Measurements from ENCODE around the gene ENGASE. TPM values are rescaled to one million over a fixed set of nuclear protein-coding genes. Genes with fewer than 3 reads are reported as not detected.

Gene ENGASE
- total RNA-seq, 1 donor from 2014 or later, result 31.5 TPM

DNA sequence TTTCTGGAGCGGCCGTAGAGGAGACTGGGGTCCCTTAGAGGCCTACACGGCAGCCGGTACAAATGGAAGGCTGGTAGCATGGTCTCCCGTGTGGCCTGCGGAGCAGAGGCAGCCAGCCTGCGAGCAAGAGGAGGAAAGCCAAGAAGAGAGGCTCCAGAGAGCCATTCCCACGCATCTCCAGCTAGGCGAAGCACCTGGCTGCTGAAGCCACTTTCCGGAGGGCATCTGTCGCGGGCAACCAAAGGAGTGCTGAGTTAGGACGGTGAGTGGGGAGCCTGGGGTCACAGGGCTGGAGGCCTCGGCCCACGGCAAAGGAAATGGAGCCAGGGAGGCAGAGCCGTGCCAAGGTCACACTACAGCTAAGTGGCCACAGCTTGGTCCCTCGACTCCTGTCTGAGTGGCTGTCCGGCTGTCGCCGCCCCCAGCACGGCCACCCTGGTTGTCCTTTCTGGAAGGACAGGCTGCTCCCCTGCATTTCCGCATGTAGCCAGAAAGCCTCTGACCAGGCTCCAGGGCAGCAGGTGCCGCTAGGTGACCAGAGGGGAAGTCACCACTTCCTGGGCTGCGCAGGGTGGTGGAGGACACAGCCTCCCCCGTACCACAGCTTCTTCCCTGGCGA is 33.7 kb downstream of the ENGASE start:
- intact Hi-C loops (cut with micrococcal nuclease), result no loop called here
- Histone ChIP-seq H3K9me3 (replicated peaks) (no peaks in the 10 kb centered on the region), H3K4me1 (no peaks in the 10 kb centered on the region), H3K27me3 (ENCODE audit: low read depth) (peaks cover 89% of the 10 kb centered on the region), H3K27ac (replicated peaks) (no peak overlapping the region), H3K4me3 (no peak overlapping the region), H3K36me3 (no peaks in the 10 kb centered on the region)
- DNase-seq, result no peak
- TF ChIP-seq, protein P1, sequence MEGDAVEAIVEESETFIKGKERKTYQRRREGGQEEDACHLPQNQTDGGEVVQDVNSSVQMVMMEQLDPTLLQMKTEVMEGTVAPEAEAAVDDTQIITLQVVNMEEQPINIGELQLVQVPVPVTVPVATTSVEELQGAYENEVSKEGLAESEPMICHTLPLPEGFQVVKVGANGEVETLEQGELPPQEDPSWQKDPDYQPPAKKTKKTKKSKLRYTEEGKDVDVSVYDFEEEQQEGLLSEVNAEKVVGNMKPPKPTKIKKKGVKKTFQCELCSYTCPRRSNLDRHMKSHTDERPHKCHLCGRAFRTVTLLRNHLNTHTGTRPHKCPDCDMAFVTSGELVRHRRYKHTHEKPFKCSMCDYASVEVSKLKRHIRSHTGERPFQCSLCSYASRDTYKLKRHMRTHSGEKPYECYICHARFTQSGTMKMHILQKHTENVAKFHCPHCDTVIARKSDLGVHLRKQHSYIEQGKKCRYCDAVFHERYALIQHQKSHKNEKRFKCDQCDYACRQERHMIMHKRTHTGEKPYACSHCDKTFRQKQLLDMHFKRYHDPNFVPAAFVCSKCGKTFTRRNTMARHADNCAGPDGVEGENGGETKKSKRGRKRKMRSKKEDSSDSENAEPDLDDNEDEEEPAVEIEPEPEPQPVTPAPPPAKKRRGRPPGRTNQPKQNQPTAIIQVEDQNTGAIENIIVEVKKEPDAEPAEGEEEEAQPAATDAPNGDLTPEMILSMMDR (IDR thresholded peaks at IDR 0.05; ENCODE audit: borderline replicate concordance), result no peak

- Histone ChIP-seq H3K4me1 (no peaks in the 10 kb centered on the region), H3K27me3 (ENCODE audit: low read depth) (peaks cover 89% of the 10 kb centered on the region), H3K9me3 (replicated peaks) (no peaks in the 10 kb centered on the region), H3K4me3 (no peak overlapping the region), H3K27ac (replicated peaks) (no peak overlapping the region), H3K36me3 (no peaks in the 10 kb centered on the region)
- TF ChIP-seq, protein P1 (IDR thresholded peaks at IDR 0.05; ENCODE audit: borderline replicate concordance), result no peak
- intact Hi-C loops (cut with micrococcal nuclease), result no loop called here
- DNase-seq, result no peak
These were observed 34.2 kb downstream of the ENGASE start for GRCh38 chr17:79108870-79109269.

DNA sequence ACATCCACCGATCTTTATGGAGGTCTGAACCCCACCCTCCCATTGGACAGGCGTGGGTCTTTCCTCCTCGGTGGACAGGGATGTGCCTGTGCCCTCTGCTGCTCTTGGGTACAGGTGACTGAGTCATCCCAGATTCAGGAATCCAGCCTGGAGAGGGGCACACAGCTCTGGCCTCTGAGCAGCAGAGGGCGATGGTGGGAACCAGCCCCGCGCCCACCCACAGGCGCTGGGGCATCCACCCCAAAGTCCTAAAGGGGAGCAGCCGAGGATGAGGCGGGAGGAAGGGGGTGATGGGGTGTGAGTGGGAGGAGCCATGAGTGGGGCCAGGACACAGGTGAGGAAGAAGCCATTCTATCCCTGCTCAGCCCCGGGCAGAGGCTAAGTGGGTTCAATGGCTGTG is 35.0 kb downstream of the ENGASE start:
- no peak overlapping the region for H3K4me3 ChIP-seq
- H3K9me3 ChIP-seq (replicated peaks), result no peaks in the 10 kb centered on the region
- TF ChIP-seq, protein P1 (IDR thresholded peaks at IDR 0.05; ENCODE audit: borderline replicate concordance), result no peak
- no peak overlapping the region for H3K27ac ChIP-seq (replicated peaks)
- H3K36me3 ChIP-seq, result no peaks in the 10 kb centered on the region
- intact Hi-C loops (cut with micrococcal nuclease), result no loop called here
- no peak for DNase-seq
- H3K4me1 ChIP-seq, result peaks cover 5% of the 10 kb centered on the region
- peaks cover 89% of the 10 kb centered on the region for H3K27me3 ChIP-seq (ENCODE audit: low read depth)

- H3K4me3 ChIP-seq, result no peak overlapping the region
- TF ChIP-seq, protein P1 (IDR thresholded peaks at IDR 0.05; ENCODE audit: borderline replicate concordance), result no peak
- intact Hi-C loops (cut with micrococcal nuclease), result loop anchor here (5.0 kb wide), 1 partner anchor 291 kb away; no protein-coding TSS in a partner anchor
- H3K36me3 ChIP-seq, result no peaks in the 10 kb centered on the region
- H3K4me1 ChIP-seq, result peaks cover 12% of the 10 kb centered on the region
- H3K9me3 ChIP-seq (replicated peaks), result no peaks in the 10 kb centered on the region
- DNase-seq, result no peak
- H3K27ac ChIP-seq (replicated peaks), result no peak overlapping the region
- peaks cover 87% of the 10 kb centered on the region for H3K27me3 ChIP-seq (ENCODE audit: low read depth)
These were observed 36.5 kb downstream of the ENGASE start for GRCh38 chr17:79111097-79111496.

DNA sequence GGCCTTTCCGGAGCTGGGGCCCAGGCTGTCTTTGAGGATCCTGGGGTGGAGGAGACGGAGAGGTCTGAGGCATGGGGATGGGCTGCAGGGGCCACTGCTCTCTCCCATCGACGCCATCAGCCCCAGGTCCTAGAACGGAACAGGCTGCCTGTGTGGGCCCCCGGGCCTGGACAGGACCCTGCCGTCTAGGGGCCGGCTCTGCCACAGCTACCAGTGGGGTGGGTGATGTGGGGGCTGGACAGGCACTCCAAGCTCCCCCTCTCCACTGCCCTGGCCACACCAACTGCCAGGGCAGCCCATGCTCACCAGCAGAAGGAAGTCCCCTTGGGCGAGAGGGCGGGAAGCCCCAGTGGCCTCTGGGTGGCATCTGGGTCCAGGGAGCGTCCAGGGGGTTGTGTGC is 37.8 kb downstream of the ENGASE start:
- Histone ChIP-seq H3K27me3 (ENCODE audit: low read depth) (peaks cover 97% of the 10 kb centered on the region), H3K4me1 (peaks cover 12% of the 10 kb centered on the region), H3K4me3 (no peak overlapping the region), H3K36me3 (no peaks in the 10 kb centered on the region), H3K27ac (replicated peaks) (no peak overlapping the region), H3K9me3 (replicated peaks) (no peaks in the 10 kb centered on the region)
- intact Hi-C loops (cut with micrococcal nuclease), result loop anchor here (5.0 kb wide), 1 partner anchor 290 kb away; no protein-coding TSS in a partner anchor
- no peak for DNase-seq
- TF ChIP-seq, protein P1 (IDR thresholded peaks at IDR 0.05; ENCODE audit: borderline replicate concordance), result no peak

Measured in left ventricle myocardium inferior (tissue), 1 donor.